A549 (cell line): ENCODE results near the gene RUNX1.

ENCODE experiments used
- CHD2 ChIP-seq: fragments of 150-350 bp; IDR thresholded peaks from 2 replicates; pipeline ENCODE4 v1.6.1; 2014; ENCODE audit warnings: low read length; ENCODE audit not compliant: partially characterized antibody
- CTCF ChIP-seq: fragments of >200 bp; sonication (Bioruptor Twin); formaldehyde crosslinking; IDR thresholded peaks from 3 replicates; pipeline ENCODE4 v1.5.1; 2016
- E2F6 ChIP-seq: IDR thresholded peaks from 2 replicates; pipeline ENCODE4 v1.6.1; 2012; ENCODE audit warnings: low read depth, borderline replicate concordance
- EP300 ChIP-seq, 2 experiments: fragments of >200 bp; sonication (Bioruptor Twin); formaldehyde crosslinking; IDR thresholded peaks; 2 replicates in 1 of 2; 3 replicates in 1 of 2; pipeline ENCODE4 v1.6.1; 2016 to 2017
- HMGXB4 ChIP-seq: fragments of 250-450 bp; sonication (Bioruptor Pico); IDR thresholded peaks from 2 replicates; pipeline ENCODE4 v1.5.0; 2021; ENCODE audit warnings: mild to moderate bottlenecking, moderate library complexity, borderline replicate concordance
- MAX ChIP-seq: IDR thresholded peaks from 2 replicates; pipeline ENCODE4 v1.6.1; 2012
- PHF8 ChIP-seq: fragments of 200-600 bp; sonication (generic); IDR thresholded peaks from 2 replicates; pipeline ENCODE4 v1.6.1; 2016; ENCODE audit warnings: low read depth, mild to moderate bottlenecking, antibody characterized with exemption, moderate library complexity, borderline replicate concordance
- POLR2A ChIP-seq: IDR thresholded peaks from 2 replicates; pipeline ENCODE4 v1.6.1; 2012; ENCODE audit warnings: mild to moderate bottlenecking, low read length
- REST ChIP-seq: fragments of 200-600 bp; sonication (generic); IDR thresholded peaks from 2 replicates; pipeline ENCODE4 v1.6.1; 2016; ENCODE audit warnings: antibody characterized with exemption, mild to moderate bottlenecking, moderate library complexity
- RNF2 ChIP-seq: fragments of 200-600 bp; sonication (generic); IDR thresholded peaks from 2 replicates; pipeline ENCODE4 v1.6.1; 2016; ENCODE audit warnings: low read depth, mild to moderate bottlenecking, antibody characterized with exemption, moderate library complexity, borderline replicate concordance

GRCh38 chr21:34992180-34992579, 56.9 kb downstream of the RUNX1 start:
- no peak for TF ChIP-seq CHD2
- no peak for TF ChIP-seq CTCF
- TF ChIP-seq PHF8 = no peak
- no peak for TF ChIP-seq HMGXB4 (CRISPR knock-in tag)
- no peak for TF ChIP-seq REST
- TF ChIP-seq POLR2A = no peak
- no peak for TF ChIP-seq EP300 (IDR thresholded peaks at IDR 0.05)
- no peak for TF ChIP-seq RNF2
- no peak for TF ChIP-seq MAX
- TF ChIP-seq E2F6 = no peak
